NCI-H1436 (cell line): ENCODE data around the gene LTA4H.
"Not testable (repeated sequence)": the region's sequence is repeated elsewhere in the genome, so short reads cannot be mapped to it uniquely, and the experiment has no call there.

Experiments
- DNase-seq: peaks from one replicate; lab custom pipeline; 2025; lab: John Stamatoyannopoulos, UW

LTA4H gene

GRCh38 chr12:96035283-96036236, at the start of gene LTA4H:
LTA4H (minus strand) TSS chr12:96035587; CDS start chr12:96035519, 68 bp downstream.
- DNase-seq, result peak; percentile 99

- no peak for DNase-seq
These were observed 49.2 kb upstream of the LTA4H start for GRCh38 chr12:96084624-96085023.

GRCh38 chr12:96083020-96083719, 47.8 kb upstream of the LTA4H start:
- DNase-seq, result no peak

GRCh38 chr12:96081596-96081995, 46.2 kb upstream of the LTA4H start:
- DNase-seq, result no peak

- no peak for DNase-seq
These were observed 43.1 kb upstream of the LTA4H start for GRCh38 chr12:96078231-96079135.

- DNase-seq, result no peak
These were observed 41.7 kb upstream of the LTA4H start for GRCh38 chr12:96077081-96077480.

GRCh38 chr12:96075560-96075959, 40.2 kb upstream of the LTA4H start:
- DNase-seq, result no peak

GRCh38 chr12:96073346-96074330, 38.3 kb upstream of the LTA4H start:
- no peak for DNase-seq

GRCh38 chr12:96070670-96071279, 35.4 kb upstream of the LTA4H start:
- DNase-seq, result peak; percentile 46

- DNase-seq, result no peak
These were observed 34.3 kb upstream of the LTA4H start for GRCh38 chr12:96069511-96070231.

- DNase-seq, result no peak
These were observed 33.2 kb upstream of the LTA4H start for GRCh38 chr12:96068636-96069035.

- no peak for DNase-seq
These were observed 32.7 kb upstream of the LTA4H start for GRCh38 chr12:96068111-96068510.

- not testable (repeated sequence) for DNase-seq
These were observed 30.4 kb upstream of the LTA4H start for GRCh38 chr12:96065776-96066175.

- no peak for DNase-seq
These were observed 29.6 kb upstream of the LTA4H start for GRCh38 chr12:96064966-96065365.

GRCh38 chr12:96064271-96064670, 28.9 kb upstream of the LTA4H start:
- DNase-seq, result no peak

GRCh38 chr12:96063046-96063445, 27.7 kb upstream of the LTA4H start:
- peak; percentile 2 for DNase-seq

- DNase-seq, result peak; percentile 53
These were observed 26.6 kb upstream of the LTA4H start for GRCh38 chr12:96061864-96062453.

- no peak for DNase-seq
These were observed 25.9 kb upstream of the LTA4H start for GRCh38 chr12:96061323-96061722.

GRCh38 chr12:96060041-96060440, 24.7 kb upstream of the LTA4H start:
- no peak for DNase-seq
